WI38 (cell line): ENCODE data around the gene ARF3.
"Not testable (repeated sequence)": the region's sequence is repeated elsewhere in the genome, so short reads cannot be mapped to it uniquely, and the experiment has no call there.

ENCODE experiments used
- H3K4me3 ChIP-seq: 2 replicates; pipeline ENCODE4 v1.5.1; 2011; ENCODE audit warnings: low read depth, mild to moderate bottlenecking, control low read depth, low read length
- CTCF ChIP-seq: IDR thresholded peaks from 2 replicates; pipeline ENCODE4 v1.5.1; 2012; ENCODE audit warnings: low read depth, mild to moderate bottlenecking, control low read depth, low read length

Gene ARF3

DNA sequence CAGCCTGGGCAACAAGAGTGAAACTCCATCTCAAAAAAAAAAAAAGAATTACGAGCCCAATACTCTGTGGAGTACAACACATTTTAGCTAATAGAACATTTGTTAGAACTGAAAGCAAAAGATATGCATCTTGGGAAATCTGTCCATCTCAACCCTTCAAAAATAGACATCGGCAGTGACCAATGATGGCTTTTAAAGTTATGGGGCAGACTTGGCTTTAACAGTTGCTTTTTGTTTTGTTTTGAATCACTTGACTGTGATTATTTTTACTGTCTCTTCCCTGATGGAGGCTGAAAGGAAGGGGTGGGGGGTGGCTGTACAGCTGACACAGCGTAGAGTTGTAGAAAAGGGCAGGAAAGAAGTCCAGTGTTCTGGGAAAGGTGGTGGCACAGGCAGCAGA is 34.2 kb downstream of the ARF3 start:
- TF ChIP-seq CTCF: no peak
- H3K4me3 ChIP-seq: no peak overlapping the region

- TF ChIP-seq CTCF: no peak
- no peak overlapping the region for H3K4me3 ChIP-seq
These were observed 39.3 kb downstream of the ARF3 start for GRCh38 chr12:48917857-48918537.

- H3K4me3 ChIP-seq: no peak overlapping the region
- no peak for TF ChIP-seq CTCF
These were observed 47.1 kb downstream of the ARF3 start for GRCh38 chr12:48910196-48910595.

- H3K4me3 ChIP-seq: not testable (repeated sequence)
These were observed 47.6 kb downstream of the ARF3 start for GRCh38 chr12:48909698-48910097.

DNA sequence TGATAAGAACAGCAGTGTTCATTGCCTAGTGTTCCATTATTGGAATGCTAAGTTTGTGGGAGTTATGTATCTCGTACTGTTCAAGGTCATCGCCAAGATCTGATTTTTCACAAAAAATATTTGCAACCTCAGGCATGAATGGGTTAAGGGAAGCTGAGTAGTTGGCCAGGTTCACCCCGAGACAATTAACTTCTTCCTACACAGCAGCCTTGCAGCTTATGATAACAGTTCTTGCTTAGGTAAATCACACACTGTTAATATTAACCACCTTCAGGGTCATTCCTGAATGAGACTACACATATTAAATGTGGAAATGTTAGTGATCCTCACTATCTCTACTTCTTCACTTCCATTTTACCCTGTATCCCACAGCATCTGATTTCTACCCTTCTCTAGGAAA is 50.0 kb downstream of the ARF3 start:
- TF ChIP-seq CTCF: no peak
- no peak overlapping the region for H3K4me3 ChIP-seq

DNA sequence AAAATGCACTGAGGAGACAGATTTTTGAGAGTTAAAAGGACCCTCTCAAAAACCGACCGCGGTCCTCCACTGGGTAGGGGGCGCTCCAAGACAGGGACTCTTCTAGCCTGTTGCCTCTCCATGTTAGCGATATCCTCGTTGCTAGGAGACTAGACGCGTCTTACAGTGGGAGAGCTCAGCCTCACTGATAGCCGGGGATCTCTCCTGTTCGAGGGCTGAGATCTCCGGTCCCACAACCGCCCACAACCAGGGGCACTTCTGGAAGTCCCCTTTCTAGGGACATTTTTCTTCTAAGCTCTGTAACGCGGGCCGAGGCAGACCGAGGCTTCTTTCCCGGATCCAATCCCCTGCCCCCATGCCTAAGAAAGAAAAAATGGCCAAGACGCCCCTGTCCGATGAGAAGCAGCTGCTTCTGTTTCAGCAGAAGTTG is 53.3 kb downstream of the ARF3 start:
- peak overlapping the region; percentile 53 for H3K4me3 ChIP-seq
- TF ChIP-seq CTCF: peak; percentile 59

GRCh38 chr12:48903363-48903981 is 53.8 kb downstream of the ARF3 start:
- TF ChIP-seq CTCF: no peak
- H3K4me3 ChIP-seq: no peak overlapping the region

- no peak overlapping the region for H3K4me3 ChIP-seq
- TF ChIP-seq CTCF: no peak
These were observed 56.0 kb downstream of the ARF3 start for GRCh38 chr12:48901278-48901677.
